HG03064 (cell line): ENCODE measurements around the gene FAM120C.

Experiments used
- ATAC-seq: cut with Tn5 transposase; IDR thresholded peaks from one replicate; pipeline ENCODE4 v1.9.1; 2021; ENCODE audit warnings: low read depth; ENCODE audit not compliant: unreplicated experiment

Gene FAM120C

GRCh38 chrX:54182864-54183613 lies at the start of gene FAM120C:
Gene FAM120C, minus strand, starts transcription at chrX:54183254. Its CDS starts 56 bp downstream, at chrX:54183198.
- peak; percentile 33 for ATAC-seq

- no peak for ATAC-seq
Observed at GRCh38 chrX:54230435-54231148, 47.5 kb upstream of the FAM120C start.

- no peak for ATAC-seq
Observed at GRCh38 chrX:54223581-54223980, 40.5 kb upstream of the FAM120C start.

GRCh38 chrX:54213603-54214002 lies 30.5 kb upstream of the FAM120C start:
- ATAC-seq = no peak

GRCh38 chrX:54208531-54208930 lies 25.5 kb upstream of the FAM120C start:
- ATAC-seq = no peak

GRCh38 chrX:54198262-54198661 lies 15.2 kb upstream of the FAM120C start:
- no peak for ATAC-seq

- no peak for ATAC-seq
Observed at GRCh38 chrX:54194982-54195588, 12.0 kb upstream of the FAM120C start.

GRCh38 chrX:54193085-54193821 lies 10.2 kb upstream of the FAM120C start:
- ATAC-seq = no peak

GRCh38 chrX:54184474-54184873 lies 1.4 kb upstream of the FAM120C start:
- no peak for ATAC-seq

- ATAC-seq = peak; percentile 53
Observed at GRCh38 chrX:54182194-54182863, 725 bp downstream of the FAM120C start.

- ATAC-seq = no peak
Observed at GRCh38 chrX:54181202-54181953, 1.7 kb downstream of the FAM120C start.

GRCh38 chrX:54180403-54180802 lies 2.7 kb downstream of the FAM120C start:
- ATAC-seq = no peak

- no peak for ATAC-seq
Observed at GRCh38 chrX:54178100-54178940, 4.7 kb downstream of the FAM120C start.

GRCh38 chrX:54177306-54177705 lies 5.7 kb downstream of the FAM120C start:
- ATAC-seq = no peak

- ATAC-seq = no peak
Observed at GRCh38 chrX:54173791-54174190, 9.3 kb downstream of the FAM120C start.

GRCh38 chrX:54172455-54172854 lies 10.6 kb downstream of the FAM120C start:
- ATAC-seq = no peak

GRCh38 chrX:54171527-54172250 lies 11.4 kb downstream of the FAM120C start:
- ATAC-seq = no peak

- ATAC-seq = no peak
Observed at GRCh38 chrX:54171091-54171490, 12.0 kb downstream of the FAM120C start.
